Stimulated activated CD4-positive, alpha-beta T cell treated with anti-CD3 and anti-CD28 coated beads, Interleukin-1b, Interleukin-23, amount 100 ng/mL, for 1 hour (primary cell): Measurements from ENCODE around the gene MEGF10.

Experiments used
- DNase-seq, 2 donors: peaks; one replicate each; pipeline ENCODE4 v3.0.0-alpha.2; 2020; ENCODE audit warnings: low read depth in 2 of 2

The MEGF10 gene

GRCh38 chr5:127411381-127411780, 120.8 kb downstream of the MEGF10 start:
- DNase-seq, result no peak

GRCh38 chr5:127412698-127413097, 122.1 kb downstream of the MEGF10 start:
- DNase-seq, result no peak

GRCh38 chr5:127415034-127415433, 124.4 kb downstream of the MEGF10 start:
- no peak for DNase-seq

- DNase-seq, result no peak
Observed at GRCh38 chr5:127416906-127417305, 126.3 kb downstream of the MEGF10 start.

- DNase-seq, result no peak
Observed at GRCh38 chr5:127417528-127417927, 126.9 kb downstream of the MEGF10 start.

GRCh38 chr5:127418367-127418766, 127.8 kb downstream of the MEGF10 start:
- no peak for DNase-seq

- DNase-seq, result no peak
Observed at GRCh38 chr5:127418974-127419682, 128.5 kb downstream of the MEGF10 start.

GRCh38 chr5:127419683-127420257, 129.2 kb downstream of the MEGF10 start:
- DNase-seq, result no peak

GRCh38 chr5:127420758-127421157, 130.2 kb downstream of the MEGF10 start:
- no peak for DNase-seq

- no peak for DNase-seq
Observed at GRCh38 chr5:127421471-127421870, 130.9 kb downstream of the MEGF10 start.

GRCh38 chr5:127423173-127423798, 132.7 kb downstream of the MEGF10 start:
- DNase-seq, result no peak

GRCh38 chr5:127425037-127425436, 134.4 kb downstream of the MEGF10 start:
- no peak for DNase-seq

GRCh38 chr5:127425868-127426267, 135.3 kb downstream of the MEGF10 start:
- DNase-seq, result no peak

- DNase-seq, result no peak
Observed at GRCh38 chr5:127426661-127427060, 136.1 kb downstream of the MEGF10 start.

- DNase-seq, result no peak
Observed at GRCh38 chr5:127428276-127428675, 137.7 kb downstream of the MEGF10 start.

GRCh38 chr5:127428748-127429147, 138.2 kb downstream of the MEGF10 start:
- DNase-seq, result no peak

GRCh38 chr5:127429928-127430327, 139.3 kb downstream of the MEGF10 start:
- no peak for DNase-seq

- no peak for DNase-seq
Observed at GRCh38 chr5:127430627-127431026, 140.0 kb downstream of the MEGF10 start.

GRCh38 chr5:127431977-127432585, 141.5 kb downstream of the MEGF10 start:
- DNase-seq, result no peak

GRCh38 chr5:127433526-127433925, 142.9 kb downstream of the MEGF10 start:
- no peak for DNase-seq

GRCh38 chr5:127434588-127434987, 144.0 kb downstream of the MEGF10 start:
- DNase-seq, result no peak

GRCh38 chr5:127435821-127436220, 145.2 kb downstream of the MEGF10 start:
- DNase-seq, result no peak

- DNase-seq, result no peak
Observed at GRCh38 chr5:127439644-127440043, 149.0 kb downstream of the MEGF10 start.
